Thyroid gland (tissue), 4 donors: ENCODE measurements around the gene CRYGN. TPM values are rescaled to one million over a fixed set of nuclear protein-coding genes. Genes with fewer than 3 reads are reported as not detected.

Experiments used
- DNase-seq, 2 donors: peaks; one replicate each; pipeline ENCODE4 v3.0.0-alpha.2; 2019
- H3K27ac ChIP-seq, 3 donors: fragments of 200-600 bp; sonication (generic); 1 replicate in 2 of 3; 2 replicates in 1 of 3; pipeline ENCODE4 v1.5.1; 2016 to 2019; ENCODE audit warnings: mild to moderate bottlenecking in 1 of 3, moderate library complexity in 1 of 3
- H3K27me3 ChIP-seq: fragments of 200-600 bp; sonication (generic); one replicate; pipeline ENCODE4 v1.5.1; 2019
- H3K36me3 ChIP-seq, 2 donors: fragments of 200-600 bp; sonication (generic); one replicate each; pipeline ENCODE4 v1.5.1; 2016 to 2019
- H3K4me1 ChIP-seq, 2 donors: fragments of 200-600 bp; sonication (generic); one replicate each; pipeline ENCODE4 v1.5.1; 2017 to 2019
- H3K4me3 ChIP-seq, 3 donors: fragments of 200-600 bp; sonication (generic); replicated peaks in 1 of 3; 1 replicate in 2 of 3; 2 replicates in 1 of 3; pipeline ENCODE4 v1.5.1; 2016; ENCODE audit warnings: mild to moderate bottlenecking in 1 of 3
- H3K9me3 ChIP-seq: fragments of 200-600 bp; sonication (generic); one replicate; pipeline ENCODE4 v1.5.1; 2017
- POLR2A ChIP-seq, 2 donors: fragments of 450-650 bp; IDR thresholded peaks; one replicate each; pipeline ENCODE4 v1.6.1; 2017; ENCODE audit warnings: antibody characterized with exemption in 2 of 2, mild to moderate bottlenecking in 2 of 2, moderate library complexity in 1 of 2
- WGBS, 2 donors: methylation state at CpG; one replicate each; pipeline ENCODE4 v1.1.5; 2017; 5-methylcytosine and 5-hydroxymethylcytosine counted together
- intact Hi-C: fragments of 100-400 bp; cut with DNase I; formaldehyde crosslinking; loops from one replicate; pipeline ENCODE4 v1.15.1; 2023
- microRNA-seq: library from miRNA; unstranded; fragments of <30 nt; microRNA quantifications from one replicate; pipeline ENCODE4, GENCODE V29; 2016
- small RNA-seq: library from RNA; depleted of rRNA; stranded (forward); fragments of <200 nt; gene quantifications from one replicate; pipeline ENCODE3, GENCODE V24; 2016
- total RNA-seq, 4 donors: library from RNA; depleted of rRNA; stranded (reverse); fragments of >200 nt; gene quantifications; one replicate each; pipeline ENCODE4 v1.2.3, GENCODE V29; 2016
- TF ChIP-seq, protein P1 (sequence below), 6 experiments: fragments of 200-600 bp in 3 of 6; fragments of 450-650 bp in 3 of 6; sonication (generic) in 3 of 6; IDR thresholded peaks; one replicate each; pipeline ENCODE4 v1.5.1; 2016 to 2019; ENCODE audit warnings: antibody characterized with exemption in 6 of 6, mild to moderate bottlenecking in 2 of 6, inconsistent platforms in 1 of 6, moderate library complexity in 1 of 6

Gene CRYGN
- total RNA-seq, 4 donors from 2014 or later: 16.4 to 45.5 (median 24.5) TPM

DNA sequence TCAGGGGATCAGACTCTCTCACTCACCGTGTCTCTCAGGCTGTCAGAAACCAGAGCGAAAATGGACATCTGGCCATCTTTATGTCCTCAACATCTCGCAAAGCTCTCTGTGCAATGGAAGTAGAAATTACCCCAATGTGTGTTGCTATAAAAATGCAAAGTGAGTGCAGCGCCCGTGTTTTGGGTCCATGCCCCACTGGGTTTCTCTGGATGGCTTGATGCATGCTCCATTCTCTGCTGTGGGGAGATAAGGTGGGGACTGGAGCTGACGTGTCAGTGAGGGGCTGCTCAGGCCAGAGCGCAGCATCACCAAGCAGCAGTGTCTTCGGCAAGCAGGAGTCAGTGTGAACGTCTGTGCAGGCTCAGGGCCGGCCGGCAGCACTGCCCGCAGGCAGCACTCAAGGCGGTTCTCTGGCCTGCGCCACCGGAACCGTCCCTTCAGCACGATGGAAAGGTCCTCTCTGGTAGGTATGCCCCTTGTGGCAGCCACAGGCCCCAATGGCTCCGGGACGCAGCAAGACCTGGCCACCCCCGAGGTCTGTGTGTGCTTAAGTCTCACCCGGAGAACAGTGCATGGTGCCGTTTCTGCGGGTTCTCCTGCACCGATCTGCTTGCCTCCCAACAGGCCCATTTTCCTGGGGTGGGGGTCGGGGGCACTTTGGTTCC, 60.3 kb downstream of the CRYGN start:
- no peak for TF ChIP-seq POLR2A (IDR thresholded peaks at IDR 0.05)
- TF ChIP-seq, protein P1, sequence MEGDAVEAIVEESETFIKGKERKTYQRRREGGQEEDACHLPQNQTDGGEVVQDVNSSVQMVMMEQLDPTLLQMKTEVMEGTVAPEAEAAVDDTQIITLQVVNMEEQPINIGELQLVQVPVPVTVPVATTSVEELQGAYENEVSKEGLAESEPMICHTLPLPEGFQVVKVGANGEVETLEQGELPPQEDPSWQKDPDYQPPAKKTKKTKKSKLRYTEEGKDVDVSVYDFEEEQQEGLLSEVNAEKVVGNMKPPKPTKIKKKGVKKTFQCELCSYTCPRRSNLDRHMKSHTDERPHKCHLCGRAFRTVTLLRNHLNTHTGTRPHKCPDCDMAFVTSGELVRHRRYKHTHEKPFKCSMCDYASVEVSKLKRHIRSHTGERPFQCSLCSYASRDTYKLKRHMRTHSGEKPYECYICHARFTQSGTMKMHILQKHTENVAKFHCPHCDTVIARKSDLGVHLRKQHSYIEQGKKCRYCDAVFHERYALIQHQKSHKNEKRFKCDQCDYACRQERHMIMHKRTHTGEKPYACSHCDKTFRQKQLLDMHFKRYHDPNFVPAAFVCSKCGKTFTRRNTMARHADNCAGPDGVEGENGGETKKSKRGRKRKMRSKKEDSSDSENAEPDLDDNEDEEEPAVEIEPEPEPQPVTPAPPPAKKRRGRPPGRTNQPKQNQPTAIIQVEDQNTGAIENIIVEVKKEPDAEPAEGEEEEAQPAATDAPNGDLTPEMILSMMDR (IDR thresholded peaks at IDR 0.05): no peak
- Histone ChIP-seq H3K36me3 (peaks cover 27 to 30% of the 10 kb centered on the region in 2 donors), H3K27me3 (no peaks in the 10 kb centered on the region), H3K4me1 (peaks cover 0 to 10% of the 10 kb centered on the region in 2 donors), H3K27ac (no peak overlapping the region), H3K9me3 (no peaks in the 10 kb centered on the region), H3K4me3 (no peak overlapping the region)
- WGBS, 2 donors: 94 to 95% methylated on average over 8 to 14 of the region's 25 CpGs
- DNase-seq: no peak
- intact Hi-C loops: loop anchor here (10.0 kb wide), 1 partner anchor 385 kb away; no protein-coding TSS in a partner anchor

DNA sequence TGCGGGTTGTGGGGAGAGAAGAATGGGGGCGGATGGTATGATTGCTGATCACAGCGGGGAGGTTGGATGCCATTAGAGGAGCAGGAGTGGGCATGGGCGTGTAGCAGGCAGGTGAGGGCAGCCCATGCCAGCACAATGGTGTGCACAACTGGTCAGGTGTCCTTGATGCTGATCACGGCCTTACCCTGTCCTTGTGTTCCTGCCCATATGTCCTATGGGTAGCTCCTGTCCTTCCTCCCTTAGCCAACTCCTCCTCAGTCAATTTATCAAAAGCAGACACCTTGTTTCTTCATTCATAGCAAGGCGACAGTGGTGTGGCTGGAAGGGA, 60.8 kb downstream of the CRYGN start:
- Histone ChIP-seq H3K36me3 (peaks cover 27 to 33% of the 10 kb centered on the region in 2 donors), H3K9me3 (no peaks in the 10 kb centered on the region), H3K27me3 (no peaks in the 10 kb centered on the region), H3K27ac (no peak overlapping the region), H3K4me3 (no peak overlapping the region), H3K4me1 (peaks cover 0 to 10% of the 10 kb centered on the region in 2 donors)
- TF ChIP-seq, protein P1 (IDR thresholded peaks at IDR 0.05): no peak
- no peak for TF ChIP-seq POLR2A (IDR thresholded peaks at IDR 0.05)
- no peak for DNase-seq
- intact Hi-C loops: no loop called here
- WGBS, 2 donors: 93 to 95% methylated on average over 6 of the region's 6 CpGs

Small RNAs within 50 kb of the gene (microRNA-seq; reads per million reads assigned to microRNA genes)
- not detected for gene MIR3907

Small RNAs within 50 kb of the gene (small RNA-seq; reads per million reads assigned to genes)
- gene MIR3907: not detected
- not detected for gene RN7SL76P

Other genes starting within 250 kb of the CRYGN start
- gene H2BK1, start 229.7 kb downstream of the CRYGN start, total RNA-seq: not detected
- gene ABCF2, start 212.9 kb downstream of the CRYGN start, total RNA-seq: 10 to 100 TPM; 23.8 to 39.4 (median 34.1) TPM
- 10 to 100 TPM; 33.9 to 82.4 (median 58.7) TPM for gene CHPF2, start 207.7 kb downstream of the CRYGN start, total RNA-seq
- 10 to 100 TPM; 42.2 to 56.7 (median 47.2) TPM for gene SMARCD3, start 191.4 kb downstream of the CRYGN start, total RNA-seq
- gene NUB1, start 98.3 kb downstream of the CRYGN start, total RNA-seq: 10 to 100 TPM; 56.9 to 75.5 (median 71.4) TPM
- 100 to 1,000 TPM in 3 of 4 donors, 10 to 100 TPM in 1; 99.5 to 203 (median 142) TPM for gene WDR86, start 30.1 kb downstream of the CRYGN start, total RNA-seq
- 100 to 1,000 TPM in 2 of 4 donors, 10 to 100 TPM in 2; 88.3 to 104 (median 95.6) TPM for gene RHEB, start 79.8 kb upstream of the CRYGN start, total RNA-seq